Epithelial cell of esophagus (primary cell): Measurements from ENCODE around the gene ZRANB3.

Source experiments
- DNase-seq: peaks from one replicate; pipeline ENCODE4 v3.0.0; 2010; ENCODE audit warnings: low read depth
- H3K4me3 ChIP-seq: 2 replicates; pipeline ENCODE4 v1.5.1; 2011; ENCODE audit warnings: mild to moderate bottlenecking, low read length, control low read depth
- TF ChIP-seq, protein P1 (sequence below): IDR thresholded peaks from 2 replicates; pipeline ENCODE4 v1.5.1; 2011; ENCODE audit warnings: low read depth, mild to moderate bottlenecking, low read length, control low read depth, inconsistent platforms; ENCODE audit not compliant: insufficient read depth; ENCODE audit errors: missing control alignments

The ZRANB3 gene

DNA sequence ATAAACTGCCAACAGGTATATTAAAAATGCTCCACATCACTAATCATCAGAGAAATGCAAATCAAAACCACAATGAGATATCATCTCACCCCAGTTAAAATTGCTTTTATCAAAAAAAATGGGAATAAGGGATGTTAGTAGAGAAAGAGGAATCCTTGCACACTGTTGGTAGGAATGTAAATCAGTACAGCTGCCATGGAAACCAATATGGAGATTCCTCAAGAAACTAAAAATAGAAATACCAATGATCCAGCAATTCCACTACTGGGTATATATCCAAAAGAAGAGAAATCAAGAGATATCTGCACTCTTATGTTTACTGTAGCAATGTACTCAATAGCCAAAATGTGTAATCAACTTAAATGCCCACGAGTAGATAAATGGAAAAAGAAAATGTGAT is 40.6 kb downstream of the ZRANB3 start:
- TF ChIP-seq, protein P1, sequence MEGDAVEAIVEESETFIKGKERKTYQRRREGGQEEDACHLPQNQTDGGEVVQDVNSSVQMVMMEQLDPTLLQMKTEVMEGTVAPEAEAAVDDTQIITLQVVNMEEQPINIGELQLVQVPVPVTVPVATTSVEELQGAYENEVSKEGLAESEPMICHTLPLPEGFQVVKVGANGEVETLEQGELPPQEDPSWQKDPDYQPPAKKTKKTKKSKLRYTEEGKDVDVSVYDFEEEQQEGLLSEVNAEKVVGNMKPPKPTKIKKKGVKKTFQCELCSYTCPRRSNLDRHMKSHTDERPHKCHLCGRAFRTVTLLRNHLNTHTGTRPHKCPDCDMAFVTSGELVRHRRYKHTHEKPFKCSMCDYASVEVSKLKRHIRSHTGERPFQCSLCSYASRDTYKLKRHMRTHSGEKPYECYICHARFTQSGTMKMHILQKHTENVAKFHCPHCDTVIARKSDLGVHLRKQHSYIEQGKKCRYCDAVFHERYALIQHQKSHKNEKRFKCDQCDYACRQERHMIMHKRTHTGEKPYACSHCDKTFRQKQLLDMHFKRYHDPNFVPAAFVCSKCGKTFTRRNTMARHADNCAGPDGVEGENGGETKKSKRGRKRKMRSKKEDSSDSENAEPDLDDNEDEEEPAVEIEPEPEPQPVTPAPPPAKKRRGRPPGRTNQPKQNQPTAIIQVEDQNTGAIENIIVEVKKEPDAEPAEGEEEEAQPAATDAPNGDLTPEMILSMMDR = no peak
- DNase-seq = no peak
- no peak overlapping the region for H3K4me3 ChIP-seq

DNA sequence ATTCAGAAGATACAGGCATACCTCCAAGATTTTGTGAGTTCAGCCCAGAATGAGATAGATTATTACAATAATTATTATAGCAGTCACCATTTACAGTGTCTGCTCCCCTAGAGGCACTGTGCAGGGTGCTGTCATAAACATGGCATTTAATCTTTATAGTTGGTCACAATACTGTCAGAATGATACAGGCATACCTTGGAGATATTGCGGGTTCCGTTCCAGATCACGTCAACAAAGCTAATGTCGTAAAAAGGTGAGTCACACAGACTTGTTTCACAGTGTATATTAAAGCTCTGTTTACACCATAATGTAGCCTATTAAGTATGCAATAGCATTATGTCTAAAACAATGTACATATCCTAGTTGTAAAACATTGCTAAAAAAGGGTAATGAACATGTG is 45.6 kb downstream of the ZRANB3 start:
- H3K4me3 ChIP-seq = no peak overlapping the region
- no peak for DNase-seq
- TF ChIP-seq, protein P1 = no peak

DNA sequence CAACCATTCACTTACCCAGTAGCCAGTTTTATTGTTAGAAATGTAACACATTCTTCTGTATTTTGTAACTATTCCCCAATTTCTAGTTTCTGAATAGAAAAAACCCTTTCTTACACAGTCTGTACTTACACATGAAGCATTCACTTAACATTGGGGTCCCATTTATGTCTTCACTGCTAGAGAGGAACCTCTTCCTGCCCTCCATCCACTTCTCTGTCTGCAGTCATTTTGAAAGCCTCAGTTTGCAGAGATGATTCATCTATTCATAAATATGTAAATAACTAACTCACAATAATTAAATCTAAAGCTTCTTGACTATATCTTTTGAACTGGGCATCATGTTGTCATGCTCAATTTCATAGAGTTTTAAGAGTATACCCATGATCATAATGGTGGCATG is 55.9 kb downstream of the ZRANB3 start:
- no peak for DNase-seq
- TF ChIP-seq, protein P1 = no peak
- H3K4me3 ChIP-seq = no peak overlapping the region

DNA sequence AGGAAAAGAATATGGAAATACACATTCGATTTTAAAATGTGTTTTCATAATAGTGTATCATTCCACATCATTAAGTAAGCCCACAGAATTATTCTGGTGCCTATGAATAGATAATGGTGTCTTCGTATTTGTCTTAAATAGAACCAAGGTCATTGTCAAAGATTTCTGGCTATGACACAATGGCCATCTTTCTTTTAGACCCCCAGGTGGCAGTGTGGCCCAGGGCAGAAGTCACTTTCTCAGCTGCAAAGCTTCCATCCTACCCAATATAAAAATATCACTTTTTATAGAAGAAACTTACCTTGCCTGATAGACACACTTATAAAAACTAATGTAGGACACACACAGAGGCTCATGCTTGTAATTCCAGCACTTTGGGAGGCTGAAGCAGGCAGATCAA is 57.5 kb downstream of the ZRANB3 start:
- H3K4me3 ChIP-seq = no peak overlapping the region
- TF ChIP-seq, protein P1 = peak; percentile 37
- DNase-seq = peak; percentile 24

DNA sequence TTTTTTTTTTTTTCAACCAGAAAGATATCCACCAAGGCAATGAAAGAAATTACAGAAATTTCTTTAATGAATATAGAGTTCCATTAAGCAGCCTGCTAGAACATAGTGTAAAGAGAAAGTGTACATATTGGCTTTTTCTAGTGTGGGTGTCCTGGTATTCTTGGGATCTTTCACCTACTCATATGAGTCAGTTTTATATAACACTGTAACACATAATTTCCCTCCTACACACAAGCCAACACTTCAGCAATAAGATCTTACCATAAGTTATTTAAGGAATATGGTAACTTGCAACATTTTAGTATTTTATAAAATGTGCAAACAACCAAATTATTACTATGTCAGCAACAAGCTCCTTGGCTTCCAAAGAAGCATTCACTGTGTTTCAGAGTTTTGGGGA is 59.9 kb downstream of the ZRANB3 start:
- H3K4me3 ChIP-seq = no peak overlapping the region
- DNase-seq = no peak
- TF ChIP-seq, protein P1 = no peak

DNA sequence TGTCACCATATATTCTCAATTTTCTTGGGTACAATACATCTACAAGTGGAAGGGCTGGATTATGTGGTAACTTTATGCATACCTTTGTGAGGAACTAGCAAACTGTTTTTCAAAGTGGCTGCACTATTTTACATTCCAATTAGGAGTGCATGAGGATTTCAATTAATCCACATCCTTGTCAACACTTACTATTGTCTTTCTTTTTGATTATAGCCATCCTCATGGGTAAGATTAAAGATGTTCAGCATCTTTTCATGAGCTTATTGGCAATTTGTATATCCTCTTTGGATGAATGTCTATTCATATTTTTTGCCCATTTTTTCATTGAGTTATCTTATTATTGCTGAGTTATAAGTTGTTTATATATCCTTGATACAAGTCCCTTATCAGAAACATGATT is 73.7 kb downstream of the ZRANB3 start:
- H3K4me3 ChIP-seq = no peak overlapping the region
- no peak for DNase-seq
- TF ChIP-seq, protein P1 = no peak

DNA sequence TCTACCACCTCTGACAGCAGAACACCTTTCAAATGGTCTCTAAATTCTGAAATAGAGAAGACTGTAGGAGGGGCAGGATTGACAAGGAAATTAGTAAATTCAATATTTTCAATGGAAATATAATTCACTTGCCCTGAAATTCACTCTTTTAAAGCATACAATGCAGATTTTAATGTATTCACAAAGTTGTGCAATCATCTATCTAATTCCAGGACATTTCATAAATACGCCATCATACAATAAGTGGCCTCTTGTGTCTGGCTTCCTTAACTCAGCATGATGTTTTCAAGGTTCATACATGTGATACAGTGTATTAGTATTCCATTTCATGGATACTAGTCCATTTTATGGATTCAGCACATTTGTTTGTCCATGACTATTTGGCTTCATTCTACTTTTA is 74.2 kb downstream of the ZRANB3 start:
- H3K4me3 ChIP-seq = no peak overlapping the region
- DNase-seq = no peak
- TF ChIP-seq, protein P1 = no peak
